T-helper 2 cell treated with Interferon-gamma antibody and Interleukin-4, amounts not matched to agents 100 ng/mL and 5 ng/mL, for 36 hours (primary cell): ENCODE results near the gene SIAH1. TPM values are rescaled to one million over a fixed set of nuclear protein-coding genes. Genes with fewer than 3 reads are reported as not detected.
"Not testable (repeated sequence)": the region's sequence is repeated elsewhere in the genome, so short reads cannot be mapped to it uniquely, and the experiment has no call there.

Experiments used
- intact Hi-C: fragments of 100-400 bp; cut with micrococcal nuclease; formaldehyde crosslinking; loops from one replicate; pipeline ENCODE4 v1.15.1; 2023
- total RNA-seq: library from RNA; stranded (reverse); gene quantifications from 2 replicates; pipeline ENCODE4 v1.2.3, GENCODE V29; 2022

The SIAH1 gene
- total RNA-seq, 1 donor from 2014 or later: 16.3 TPM

GRCh38 chr16:48340054-48340453, 45.2 kb downstream of the SIAH1 start:
- intact Hi-C loops: no loop called here

DNA sequence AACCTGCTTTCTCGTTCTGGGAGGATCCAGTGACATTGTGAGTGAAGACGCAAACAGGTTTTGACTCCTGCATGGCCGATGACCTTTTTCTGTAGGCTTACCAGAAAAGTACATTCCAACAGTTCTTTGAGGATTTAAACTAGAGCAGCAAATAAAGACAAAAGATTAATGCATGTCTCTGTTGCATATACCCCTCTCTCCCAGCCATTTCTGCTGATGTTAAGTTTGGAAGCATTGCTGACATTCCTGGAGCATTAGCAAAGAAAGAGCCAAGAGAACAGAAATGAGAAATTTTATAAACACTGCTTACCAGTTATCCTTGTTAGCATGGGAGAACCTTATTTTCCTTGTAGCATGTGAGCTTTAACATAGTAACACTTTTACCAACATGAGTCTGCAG, 49.3 kb downstream of the SIAH1 start:
- intact Hi-C loops: no loop called here

- intact Hi-C loops: no loop called here
Measured at GRCh38 chr16:48334325-48334724, 50.9 kb downstream of the SIAH1 start.

GRCh38 chr16:48332978-48333377, 52.2 kb downstream of the SIAH1 start:
- intact Hi-C loops: no loop called here

- intact Hi-C loops: no loop called here
Measured at GRCh38 chr16:48330841-48331192, 54.4 kb downstream of the SIAH1 start.

DNA sequence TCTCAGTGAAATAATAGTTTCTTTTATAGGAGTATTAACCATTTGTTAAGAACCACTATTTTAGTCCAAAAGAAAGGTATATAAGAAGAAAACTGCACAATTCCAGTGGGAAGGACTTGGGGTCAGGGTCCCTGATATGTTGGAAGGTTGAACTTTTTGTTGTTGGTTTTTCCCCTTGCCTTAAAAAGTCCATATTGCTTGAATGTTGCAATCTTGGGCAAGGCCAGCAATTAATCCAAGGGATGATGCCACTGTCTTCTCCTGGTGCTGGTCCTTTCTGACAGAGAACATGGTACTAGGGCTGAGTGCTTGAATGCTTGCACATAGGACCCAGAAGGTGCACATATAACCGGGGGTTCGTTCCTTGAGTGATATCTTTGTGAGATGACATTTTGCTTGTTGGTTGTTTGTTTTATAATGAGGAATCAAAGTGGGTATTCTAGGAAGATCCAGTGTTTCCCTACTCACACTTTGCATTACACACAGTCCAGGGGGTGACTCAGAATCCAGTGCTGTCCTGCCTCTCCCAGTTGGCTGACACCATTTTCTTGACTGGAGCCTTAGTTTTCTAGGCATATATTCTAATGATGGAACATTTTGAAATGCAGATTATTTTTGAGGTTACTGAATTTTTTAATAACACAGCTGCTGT, 54.9 kb downstream of the SIAH1 start:
- intact Hi-C loops: no loop called here

GRCh38 chr16:48329138-48329537, 56.1 kb downstream of the SIAH1 start:
- intact Hi-C loops: no loop called here

DNA sequence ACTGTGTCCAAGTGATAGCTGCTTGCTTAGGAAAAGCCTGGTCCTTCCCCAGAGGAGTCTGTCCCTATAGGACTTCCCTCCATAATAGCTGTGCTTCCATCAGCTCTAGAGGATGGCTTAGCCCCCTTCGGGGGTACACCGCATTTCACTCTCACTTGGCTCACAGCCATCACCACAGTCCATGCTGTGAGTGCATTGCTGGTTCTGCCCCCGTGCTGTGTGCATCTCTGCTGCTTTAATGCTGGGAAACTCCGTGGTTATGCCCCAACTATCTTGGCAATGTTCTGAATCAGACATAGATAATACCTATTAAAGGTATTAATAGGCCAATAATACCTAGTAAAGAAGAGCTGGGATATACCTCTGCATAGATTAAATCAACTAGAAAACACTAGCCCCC, 58.3 kb downstream of the SIAH1 start:
- intact Hi-C loops: no loop called here

GRCh38 chr16:48323783-48324775, 61.1 kb downstream of the SIAH1 start:
- intact Hi-C loops: no loop called here

GRCh38 chr16:48321317-48322036, 63.7 kb downstream of the SIAH1 start:
- intact Hi-C loops: no loop called here

DNA sequence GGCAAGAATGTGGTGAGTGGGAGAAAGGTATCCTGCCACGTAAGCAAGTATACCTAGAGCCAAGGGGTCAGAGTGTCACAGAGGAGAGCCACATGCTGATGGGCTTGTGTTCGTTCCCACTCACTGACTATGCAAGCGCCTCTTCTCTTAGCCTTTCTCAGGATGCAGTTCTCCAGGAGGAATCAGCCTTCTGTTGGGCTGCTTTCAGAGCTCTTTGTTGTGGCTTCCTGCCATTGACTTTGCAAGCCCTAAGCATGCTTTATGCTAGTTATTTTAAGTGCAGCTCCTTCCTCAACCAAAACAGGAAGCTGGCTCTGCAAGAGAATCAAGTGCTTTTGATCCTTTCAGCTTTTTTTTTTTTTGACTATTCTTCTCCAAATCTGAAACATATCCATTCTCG, 66.6 kb downstream of the SIAH1 start:
- intact Hi-C loops: loop anchor here (1.0 kb wide), 1 partner anchor 67 kb away; the partner anchor contains the start of gene SIAH1

DNA sequence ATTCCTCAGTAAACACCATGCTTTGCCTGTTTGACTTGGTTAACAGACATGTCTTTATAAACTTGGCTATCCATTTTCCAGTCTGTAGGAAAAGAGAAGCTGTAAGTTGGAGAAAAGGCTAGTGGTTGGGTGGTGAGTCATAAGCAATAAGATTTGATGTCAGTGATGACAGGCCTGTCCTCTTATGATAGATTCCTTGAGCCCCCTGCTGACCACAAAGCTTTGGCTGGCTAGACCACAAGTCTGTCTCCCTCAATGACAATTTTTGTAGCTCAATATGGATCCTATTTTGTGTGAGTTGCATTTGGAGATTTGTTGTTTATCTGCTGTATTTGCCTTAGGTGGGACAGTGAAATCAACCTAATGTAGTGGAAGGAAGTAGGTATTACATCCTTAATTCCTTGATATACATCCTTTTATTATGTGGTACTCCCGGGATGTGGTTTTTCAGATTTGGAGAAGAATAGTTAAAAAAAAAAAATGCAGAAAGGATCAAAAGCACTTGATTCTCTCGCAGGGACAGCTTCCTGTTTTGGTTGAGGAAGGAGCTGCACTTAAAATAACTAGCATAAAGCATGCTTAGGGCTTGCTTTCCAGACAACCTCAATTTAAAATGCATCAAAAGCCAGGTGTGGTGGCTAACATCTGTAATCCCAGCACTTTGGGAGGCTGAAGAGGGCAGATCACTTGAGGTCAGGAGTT, 67.4 kb downstream of the SIAH1 start:
- intact Hi-C loops: loop anchor here (1.0 kb wide), 1 partner anchor 68 kb away; the partner anchor contains the start of gene SIAH1

DNA sequence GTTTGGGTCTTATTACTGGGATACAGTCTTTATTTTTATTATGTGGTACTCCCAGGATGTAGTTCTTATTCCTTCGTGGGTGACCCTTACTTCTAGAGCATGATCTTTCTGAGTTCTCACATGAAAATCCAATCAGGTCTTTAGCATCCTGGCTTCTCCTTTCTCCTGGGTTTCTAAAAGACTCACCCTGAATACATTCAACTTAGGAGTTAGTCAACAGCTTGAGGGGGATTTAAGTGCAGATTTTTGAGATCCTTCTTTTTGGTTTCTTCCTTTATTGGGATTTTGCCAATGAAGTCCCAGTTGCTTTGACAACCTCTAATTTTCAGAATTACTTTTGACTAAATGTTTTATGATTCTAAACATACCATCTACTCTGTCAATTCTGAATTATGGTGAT, 68.2 kb downstream of the SIAH1 start:
- intact Hi-C loops: no loop called here

- intact Hi-C loops: not testable (repeated sequence)
Measured at GRCh38 chr16:48313905-48314304, 71.3 kb downstream of the SIAH1 start.

DNA sequence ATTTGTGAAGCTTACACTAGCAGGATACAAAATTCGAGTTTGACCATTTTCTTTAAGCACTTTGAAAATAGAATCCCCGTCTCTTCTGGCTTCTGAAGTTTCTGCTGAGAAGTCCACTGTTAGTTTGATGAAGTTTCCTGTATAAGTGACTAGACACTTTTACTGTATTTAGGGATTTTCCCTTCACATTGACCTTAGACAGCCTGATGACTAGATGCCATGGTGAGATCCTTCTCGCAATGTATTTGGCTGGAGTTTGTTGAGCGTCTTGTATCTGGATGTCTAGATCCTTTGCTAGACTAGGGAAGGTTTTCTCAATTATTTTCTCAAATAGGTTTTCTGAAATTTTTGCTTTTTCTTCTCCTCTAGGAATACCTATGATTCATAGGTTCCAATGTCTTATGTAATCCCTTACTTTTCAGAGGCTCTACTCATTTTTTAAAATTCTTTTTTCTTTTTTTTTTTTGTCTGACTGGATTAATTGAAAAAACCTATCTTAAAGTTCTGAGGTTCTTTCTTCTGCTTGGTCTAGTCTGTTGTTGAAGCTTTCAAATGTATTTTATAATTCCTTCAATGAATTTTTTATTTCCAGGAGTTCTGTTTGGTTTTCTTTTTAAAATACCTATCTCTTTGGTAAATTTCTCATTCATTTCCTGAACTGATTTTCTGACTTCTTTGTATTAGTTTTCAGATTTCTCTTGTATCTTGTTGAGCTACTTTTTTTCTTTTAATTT, 74.1 kb downstream of the SIAH1 start:
- intact Hi-C loops: no loop called here

Other genes starting within 250 kb of the SIAH1 start
- not detected in 2 replicates for gene ABCC12, start 229.4 kb downstream of the SIAH1 start, total RNA-seq
- gene LONP2, start 141.1 kb downstream of the SIAH1 start, total RNA-seq: 53.4 and 55.4 TPM in 2 replicates
- gene ABCC11, start 137.9 kb downstream of the SIAH1 start, total RNA-seq: 0.05 and 0.16 TPM in 2 replicates
- 46.6 and 47.5 TPM in 2 replicates for gene N4BP1, start 224.8 kb upstream of the SIAH1 start, total RNA-seq